Naive thymus-derived CD8-positive, alpha-beta T cell (primary cell): ENCODE data around the gene OBP2B. TPM values are rescaled to one million over a fixed set of nuclear protein-coding genes. Genes with fewer than 3 reads are reported as not detected.
"Not testable (repeated sequence)": the region's sequence is repeated elsewhere in the genome, so short reads cannot be mapped to it uniquely, and the experiment has no call there.

ENCODE experiments used
- ATAC-seq, 2 donors: fragments of 150-1000 bp; cut with Tn5 transposase in 1 of 2; sonication (Bioruptor Pico), chemical (Tn5 transposase) in 1 of 2; 1 replicate in 1 of 2; 2 replicates in 1 of 2; pipeline ENCODE4 v1.10.0; 2021; ENCODE audit warnings: mild to moderate bottlenecking in 2 of 2, moderate library complexity in 2 of 2
- POLR2A ChIA-PET: fragments of 350-600 bp; sonication (Branson Sonifier 250); formaldehyde crosslinking; loops from one replicate; lab custom pipeline; 2021; ENCODE audit warnings: antibody characterized with exemption; lab: Charles Lee
- DNase-seq, 10 donors: peaks; one replicate each; pipeline versions ENCODE4 v3.0.0 to v3.0.0-alpha.2; 2020 to 2022
- H3K27ac Mint-ChIP-seq, 10 donors: one replicate each; pipeline ENCODE4 v1.8.0; 2020 to 2022; ENCODE audit warnings: mild to moderate bottlenecking in 10 of 10, mixed read lengths in 10 of 10, moderate library complexity in 4 of 10, inconsistent platforms in 1 of 10
- H3K27me3 Mint-ChIP-seq, 5 donors: one replicate each; pipeline ENCODE4 v1.8.0; 2021 to 2022; ENCODE audit warnings: mixed read lengths in 5 of 5
- H3K36me3 Mint-ChIP-seq, 3 donors: one replicate each; pipeline ENCODE4 v1.8.0; 2020 to 2022; ENCODE audit warnings: mixed read lengths in 3 of 3, mild to moderate bottlenecking in 2 of 3, inconsistent platforms in 1 of 3
- H3K4me1 Mint-ChIP-seq, 4 donors: one replicate each; pipeline ENCODE4 v1.8.0; 2021 to 2022; ENCODE audit warnings: mixed read lengths in 4 of 4
- H3K4me3 Mint-ChIP-seq, 10 donors: one replicate each; pipeline ENCODE4 v1.8.0; 2020 to 2022; ENCODE audit warnings: mild to moderate bottlenecking in 10 of 10, mixed read lengths in 10 of 10, moderate library complexity in 6 of 10, inconsistent platforms in 1 of 10
- H3K9me3 Mint-ChIP-seq, 9 donors: one replicate each; pipeline ENCODE4 v1.8.0; 2020 to 2022; ENCODE audit warnings: mixed read lengths in 9 of 9, mild to moderate bottlenecking in 3 of 9, inconsistent platforms in 1 of 9, moderate library complexity in 1 of 9
- polyA plus RNA-seq, 3 donors: library from polyadenylated mRNA; unstranded; fragments of 300-500 nt; fragmentation: Illumina TruSeq; gene quantifications; one replicate each; pipeline ENCODE4 v1.2.3, GENCODE V29; 2021
- total RNA-seq, 8 experiments: library from RNA in 2 of 8; stranded (reverse) in 2 of 8; gene quantifications; one replicate each; pipeline ENCODE4 v1.2.3 and lab custom pipeline; 2021 to 2026

Gene OBP2B, protein sequence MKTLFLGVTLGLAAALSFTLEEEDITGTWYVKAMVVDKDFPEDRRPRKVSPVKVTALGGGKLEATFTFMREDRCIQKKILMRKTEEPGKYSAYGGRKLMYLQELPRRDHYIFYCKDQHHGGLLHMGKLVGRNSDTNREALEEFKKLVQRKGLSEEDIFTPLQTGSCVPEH
- total RNA-seq, result not detected
- not detected for polyA plus RNA-seq
- total RNA-seq (lab: John Stamatoyannopoulos, UW), result 0 to 0.08 (median 0) reads per million in 6 experiments

DNA sequence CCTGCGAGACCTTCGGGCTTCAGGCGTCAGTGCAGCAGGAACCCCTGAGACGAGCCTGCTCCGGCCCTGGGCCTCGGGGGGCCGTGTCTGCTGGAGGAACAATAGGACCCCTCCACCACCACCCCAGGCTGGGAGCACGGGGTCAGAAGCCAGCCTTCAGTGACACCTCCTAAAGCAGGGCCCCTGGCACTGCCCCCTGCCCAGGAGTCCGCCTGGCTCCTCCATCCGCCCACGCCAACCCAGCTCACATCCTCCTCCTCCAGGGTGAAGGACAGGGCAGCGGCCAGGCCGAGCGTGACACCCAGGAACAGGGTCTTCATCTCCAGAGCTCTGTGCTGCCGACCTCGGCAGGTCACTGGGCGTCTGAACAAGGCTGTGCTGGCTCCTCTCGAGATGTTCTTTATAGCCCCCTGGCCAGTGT lies at the start of gene OBP2B:
TSS of gene OBP2B (minus strand) at position 371 of the 421 bp plus-strand sequence. CDS start at position 320, 51 bp downstream.
- ATAC-seq, H3K36me3 Mint-ChIP-seq, H3K4me1 Mint-ChIP-seq, H3K4me3 Mint-ChIP-seq, H3K9me3 Mint-ChIP-seq, DNase-seq, POLR2A ChIA-PET: not testable (repeated sequence)
- H3K27ac Mint-ChIP-seq, result peak within 1 kb of the TSS in 1 of 10 donors; percentile 24
- peaks cover 6 to 37% (median 31%) of the 10 kb centered on the region in 5 donors for H3K27me3 Mint-ChIP-seq

DNA sequence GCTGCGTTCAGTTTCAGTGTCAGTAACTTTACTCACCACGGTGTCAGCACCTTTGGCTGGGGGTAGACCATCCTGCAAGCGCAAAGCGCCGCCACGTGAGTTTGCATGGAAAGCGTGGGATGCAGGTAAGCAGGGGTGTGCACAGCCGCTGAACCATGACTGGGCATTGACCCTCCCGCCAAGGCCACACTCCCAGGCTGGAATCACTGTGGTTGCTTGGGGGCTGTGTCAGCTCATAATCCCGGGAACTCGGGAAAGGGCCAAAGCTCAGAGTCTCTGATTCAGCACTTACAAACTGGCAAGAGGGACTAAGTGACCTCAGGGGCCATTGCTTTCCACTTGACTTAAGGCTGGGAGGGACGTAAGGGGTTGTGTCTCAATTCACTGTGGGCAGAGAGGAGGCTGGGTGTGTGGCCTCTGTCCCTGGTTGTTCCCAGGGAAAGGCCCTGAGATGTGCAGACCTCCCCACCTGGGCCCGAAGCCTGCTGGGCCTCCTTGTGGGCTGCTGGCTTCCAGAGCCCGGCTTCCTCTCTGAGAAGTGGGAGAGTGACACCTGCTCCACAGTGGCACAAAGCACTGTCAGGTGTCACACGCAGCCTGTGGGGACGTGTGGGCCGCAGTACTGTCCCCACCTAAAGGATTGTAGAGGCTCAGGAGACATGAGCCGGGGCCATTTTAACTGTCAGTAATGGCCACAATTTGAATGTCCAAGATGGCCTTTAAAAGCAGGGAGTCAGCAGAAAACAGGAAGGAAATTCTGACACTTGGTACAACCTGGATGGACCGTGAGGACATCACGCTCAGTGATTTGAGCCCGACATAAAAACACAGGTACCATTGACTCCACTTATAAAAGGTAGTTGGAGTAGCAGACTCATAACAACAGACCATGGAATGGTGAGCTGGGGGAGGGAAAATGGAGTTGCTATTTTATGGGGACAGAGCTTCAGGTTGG lies 49.3 kb upstream of the OBP2B start:
- Mint-ChIP-seq H3K4me1 (no peaks in the 10 kb centered on the region), H3K27ac (no peak overlapping the region)
- POLR2A ChIA-PET, result no interaction called here

DNA sequence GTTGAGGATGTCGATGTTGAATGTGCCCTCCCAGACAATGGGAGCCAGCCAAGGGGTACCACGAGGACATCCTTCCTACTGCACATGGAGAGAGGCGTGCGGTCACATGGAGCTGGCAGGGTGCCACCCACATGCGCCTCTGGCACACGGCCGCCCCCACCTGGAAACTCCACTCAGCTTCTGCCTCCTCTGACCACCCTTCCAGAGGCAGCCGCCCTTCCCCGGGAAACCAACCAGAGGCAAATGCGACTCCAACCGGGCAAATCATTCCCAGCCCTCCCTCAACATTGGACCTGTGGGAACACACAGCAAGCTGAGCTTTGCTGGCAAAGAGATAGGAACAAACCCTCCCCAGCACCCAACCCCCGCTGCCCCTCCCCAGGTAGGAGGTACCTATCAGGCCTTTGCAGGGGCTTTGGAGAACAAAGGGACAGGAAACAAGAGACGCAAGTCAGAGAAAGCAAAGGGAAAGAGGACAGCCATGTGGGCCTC lies 48.5 kb upstream of the OBP2B start:
- ATAC-seq (no peak), DNase-seq (no peak)
- no peak overlapping the region for H3K4me3 Mint-ChIP-seq
- no peaks in the 10 kb centered on the region for H3K9me3 Mint-ChIP-seq
- POLR2A ChIA-PET, result no interaction called here
- H3K27me3 Mint-ChIP-seq, result peaks cover 3 to 13% (median 9%) of the 10 kb centered on the region in 5 donors
- no peaks in the 10 kb centered on the region for H3K36me3 Mint-ChIP-seq
- H3K4me1 Mint-ChIP-seq, result no peaks in the 10 kb centered on the region
- H3K27ac Mint-ChIP-seq, result peak overlapping the region in 1 of 10 donors; percentile 26

More for the DNA sequence above, 49.3 kb upstream of the OBP2B start:
- no peak for DNase-seq
- no peaks in the 10 kb centered on the region for H3K36me3 Mint-ChIP-seq
- H3K4me3 Mint-ChIP-seq, result no peak overlapping the region
- no peak for ATAC-seq
- H3K9me3 Mint-ChIP-seq, result no peaks in the 10 kb centered on the region
- H3K27me3 Mint-ChIP-seq, result peaks cover 3 to 13% (median 9%) of the 10 kb centered on the region in 5 donors

DNA sequence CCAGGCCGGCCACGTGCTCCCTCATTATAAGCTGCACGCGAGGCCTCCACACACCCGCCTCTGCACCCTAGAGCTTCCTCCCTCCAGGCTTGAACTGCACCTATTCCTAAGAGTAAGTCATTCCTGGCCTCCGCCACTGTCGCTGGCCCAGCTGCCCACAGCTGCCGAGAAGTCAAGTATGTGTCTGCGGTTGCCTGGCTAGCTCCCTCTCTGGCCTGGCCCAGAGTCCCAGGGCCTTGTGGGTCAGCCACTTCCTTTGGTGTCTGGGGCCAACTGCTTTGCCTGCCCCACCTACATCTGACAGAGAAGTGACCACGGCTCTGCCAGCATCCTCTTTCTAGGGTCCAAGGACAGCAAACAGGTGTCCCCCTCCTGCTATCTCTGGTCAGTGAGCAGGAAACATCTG lies 47.6 kb upstream of the OBP2B start:
- Mint-ChIP-seq H3K4me1 (no peaks in the 10 kb centered on the region), H3K9me3 (no peaks in the 10 kb centered on the region), H3K4me3 (no peak overlapping the region), H3K27ac (no peak overlapping the region), H3K27me3 (peaks cover 3 to 13% (median 9%) of the 10 kb centered on the region in 5 donors), H3K36me3 (no peaks in the 10 kb centered on the region)
- no peak for ATAC-seq
- DNase-seq, result no peak
- POLR2A ChIA-PET, result no interaction called here

DNA sequence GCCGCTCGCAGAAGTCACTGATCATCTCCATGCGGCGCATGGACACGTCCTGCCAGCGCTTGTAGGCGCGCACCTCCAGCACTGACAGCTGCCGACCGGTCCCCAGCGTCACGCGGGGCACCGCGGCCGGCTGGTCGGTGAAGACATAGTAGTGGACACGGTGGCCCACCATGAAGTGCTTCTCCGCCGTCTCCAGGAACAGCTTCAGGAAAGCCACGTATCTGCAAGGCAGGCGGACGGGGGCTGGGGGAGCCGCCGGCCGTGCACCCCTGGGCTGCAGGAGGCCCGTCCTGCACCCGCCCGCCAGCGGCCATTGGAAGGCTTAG lies 47.0 kb upstream of the OBP2B start:
- Mint-ChIP-seq H3K27me3 (peaks cover 3 to 13% (median 9%) of the 10 kb centered on the region in 5 donors), H3K4me1 (peaks cover 0 to 2% (median 0%) of the 10 kb centered on the region in 4 donors), H3K27ac (no peak overlapping the region), H3K36me3 (no peaks in the 10 kb centered on the region), H3K4me3 (no peak overlapping the region), H3K9me3 (no peaks in the 10 kb centered on the region)
- ATAC-seq, result no peak
- DNase-seq, result no peak
- POLR2A ChIA-PET, result no interaction called here

DNA sequence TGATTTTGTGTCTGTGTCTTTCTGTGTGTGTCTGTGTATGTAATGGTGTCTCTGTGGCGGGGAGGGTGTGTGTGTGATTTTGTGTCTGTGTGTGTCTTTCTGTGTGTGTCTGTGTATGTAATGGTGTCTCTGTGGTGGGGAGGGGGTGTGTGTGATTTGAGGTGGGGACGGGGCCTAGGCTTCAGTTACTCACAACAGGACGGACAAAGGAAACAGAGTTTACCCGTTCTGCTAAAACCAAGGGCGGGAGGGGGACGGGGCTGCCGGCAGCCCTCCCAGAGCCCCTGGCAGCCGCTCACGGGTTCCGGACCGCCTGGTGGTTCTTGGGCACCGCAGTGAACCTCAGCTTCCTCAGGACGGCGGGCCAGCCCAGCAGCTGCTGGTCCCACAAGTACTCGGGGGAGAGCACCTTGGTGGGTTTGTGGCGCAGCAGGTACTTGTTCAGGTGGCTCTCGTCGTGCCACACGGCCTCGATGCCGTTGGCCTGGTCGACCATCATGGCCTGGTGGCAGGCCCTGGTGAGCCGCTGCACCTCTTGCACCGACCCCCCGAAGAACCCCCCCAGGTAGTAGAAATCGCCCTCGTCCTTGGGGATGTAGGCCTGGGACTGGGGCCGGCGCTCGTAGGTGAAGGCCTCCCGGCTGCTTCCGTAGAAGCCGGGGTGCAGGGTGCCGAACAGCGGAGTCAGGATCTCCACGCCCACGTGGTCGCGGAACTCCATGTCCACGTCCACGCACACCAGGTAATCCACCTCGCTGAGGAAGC lies 46.5 kb upstream of the OBP2B start:
- no peaks in the 10 kb centered on the region for H3K36me3 Mint-ChIP-seq
- POLR2A ChIA-PET, result no interaction called here

DNA sequence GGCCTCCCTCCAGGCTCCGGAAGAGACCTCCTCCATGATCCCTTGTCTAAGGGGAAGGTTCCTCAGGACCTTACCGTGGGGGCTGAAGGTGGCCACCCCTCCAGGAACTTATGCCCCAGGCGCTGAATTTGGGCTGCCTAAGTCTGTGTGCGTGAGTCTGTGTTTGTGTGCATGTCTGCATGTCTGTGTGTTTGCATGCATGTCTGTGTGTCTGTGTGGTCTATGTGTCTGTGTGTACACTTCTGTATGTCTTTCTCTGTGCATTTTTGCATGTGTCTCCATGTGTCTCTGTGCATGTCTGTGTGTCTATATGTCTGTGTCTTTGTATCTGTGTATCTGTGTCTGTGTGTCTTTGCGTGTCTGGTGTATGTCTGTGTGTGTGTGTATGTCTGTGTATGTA lies 45.4 kb upstream of the OBP2B start:
- POLR2A ChIA-PET, result no interaction called here
- no peak for DNase-seq
- Mint-ChIP-seq H3K27ac (no peak overlapping the region), H3K27me3 (peaks cover 0 to 7% (median 5%) of the 10 kb centered on the region in 5 donors), H3K4me3 (no peak overlapping the region), H3K9me3 (no peaks in the 10 kb centered on the region), H3K36me3 (no peaks in the 10 kb centered on the region), H3K4me1 (peaks cover 0 to 2% (median 0%) of the 10 kb centered on the region in 4 donors)
- ATAC-seq, result no peak

More for the DNA sequence above, 46.5 kb upstream of the OBP2B start:
- DNase-seq, result no peak
- H3K4me1 Mint-ChIP-seq, result peaks cover 0 to 2% (median 0%) of the 10 kb centered on the region in 4 donors
- no peak overlapping the region for H3K4me3 Mint-ChIP-seq
- no peak for ATAC-seq
- no peaks in the 10 kb centered on the region for H3K9me3 Mint-ChIP-seq
- peaks cover 2 to 7% (median 5%) of the 10 kb centered on the region in 5 donors for H3K27me3 Mint-ChIP-seq
- H3K27ac Mint-ChIP-seq, result no peak overlapping the region

DNA sequence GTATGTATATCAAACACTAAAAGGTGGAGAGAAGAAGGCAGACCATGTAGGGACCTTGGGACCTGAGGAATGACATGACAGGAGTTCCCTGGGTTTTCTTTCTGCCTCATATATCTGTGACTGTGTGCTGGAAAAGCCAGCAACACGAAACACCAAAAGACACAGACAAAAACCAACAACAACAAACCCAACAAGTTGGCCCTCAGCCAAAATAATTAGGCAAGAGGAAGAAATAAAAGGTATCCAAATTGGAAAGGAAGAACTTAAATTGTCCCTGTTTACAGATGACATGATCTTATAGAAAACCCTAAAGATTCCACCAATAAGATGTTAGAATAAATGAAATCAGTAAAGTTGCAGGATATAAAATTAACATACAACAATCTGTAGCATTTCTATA lies 44.2 kb upstream of the OBP2B start:
- Mint-ChIP-seq H3K27me3 (peaks cover 0 to 7% (median 6%) of the 10 kb centered on the region in 5 donors), H3K4me3 (no peak overlapping the region), H3K27ac (no peak overlapping the region), H3K9me3 (no peaks in the 10 kb centered on the region), H3K36me3 (no peaks in the 10 kb centered on the region), H3K4me1 (peaks cover 0 to 2% (median 0%) of the 10 kb centered on the region in 4 donors)
- ATAC-seq, result no peak
- no peak for DNase-seq
- POLR2A ChIA-PET, result no interaction called here

DNA sequence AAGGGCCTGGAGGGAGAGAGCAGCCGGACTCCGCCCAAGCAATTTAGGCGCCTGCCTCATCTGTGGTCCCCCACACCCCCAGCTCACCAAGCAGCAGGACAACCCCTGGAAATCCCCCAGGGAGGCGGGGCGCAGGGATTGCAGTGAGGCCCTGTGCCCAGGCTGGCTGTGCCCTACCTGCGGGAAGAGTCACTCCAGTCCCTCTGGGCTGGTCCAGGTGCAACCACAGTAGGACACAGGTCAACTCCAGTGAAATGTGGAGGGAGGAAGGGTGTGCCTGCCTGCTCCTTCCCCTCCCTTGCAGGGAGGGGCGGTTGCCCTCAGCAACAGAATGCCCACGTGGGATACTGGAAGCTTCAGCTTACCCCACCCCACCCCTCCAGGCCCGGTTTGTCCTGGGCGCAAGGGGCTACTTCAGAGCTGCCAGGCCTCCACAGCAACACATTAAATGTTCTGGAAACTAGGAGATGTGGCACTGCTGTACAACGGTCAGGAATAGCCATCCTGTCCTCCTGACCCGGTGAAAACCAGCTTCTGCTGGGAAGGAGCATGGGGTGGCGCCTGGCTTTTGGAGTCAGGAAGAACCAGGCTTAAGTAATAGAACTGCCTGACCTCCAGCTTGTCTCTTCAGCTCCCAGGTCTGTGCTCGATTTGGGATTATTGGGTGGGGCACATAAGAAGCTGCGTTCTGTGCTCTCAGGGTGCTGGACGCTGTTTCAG lies 43.4 kb upstream of the OBP2B start:
- POLR2A ChIA-PET, result no interaction called here
- Mint-ChIP-seq H3K27me3 (peaks cover 0 to 7% (median 6%) of the 10 kb centered on the region in 5 donors), H3K27ac (peak overlapping the region in 1 of 10 donors; percentile 33), H3K36me3 (no peaks in the 10 kb centered on the region), H3K4me1 (peaks cover 0 to 2% (median 0%) of the 10 kb centered on the region in 4 donors), H3K4me3 (no peak overlapping the region), H3K9me3 (no peaks in the 10 kb centered on the region)
- ATAC-seq (no peak), DNase-seq (no peak)

DNA sequence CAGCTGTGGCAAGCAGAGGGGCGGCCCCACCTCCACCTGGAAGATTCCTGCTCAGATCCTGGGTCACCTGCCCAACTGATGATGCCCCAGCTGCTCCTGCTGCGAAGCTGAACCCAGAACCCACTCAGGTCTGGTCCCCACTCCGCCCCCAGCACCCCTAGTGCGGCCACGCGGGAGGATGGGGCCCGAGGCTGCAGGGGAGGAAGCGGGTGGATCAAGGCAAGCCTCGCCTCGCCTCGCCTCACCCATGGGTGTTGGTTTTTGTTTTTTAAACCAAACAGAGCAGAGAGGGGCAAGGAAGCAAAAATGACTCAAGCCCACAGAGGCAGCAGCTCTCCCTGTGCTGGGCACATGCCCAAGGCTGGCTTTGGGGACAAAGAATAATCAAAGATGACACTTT lies 42.7 kb upstream of the OBP2B start:
- H3K4me3 Mint-ChIP-seq, result no peak overlapping the region
- no peaks in the 10 kb centered on the region for H3K36me3 Mint-ChIP-seq
- ATAC-seq, result no peak
- no peak overlapping the region for H3K27ac Mint-ChIP-seq
- POLR2A ChIA-PET, result no interaction called here
- no peaks in the 10 kb centered on the region for H3K9me3 Mint-ChIP-seq
- no peak for DNase-seq
- peaks cover 0 to 13% (median 6%) of the 10 kb centered on the region in 5 donors for H3K27me3 Mint-ChIP-seq
- peaks cover 0 to 2% (median 0%) of the 10 kb centered on the region in 4 donors for H3K4me1 Mint-ChIP-seq

DNA sequence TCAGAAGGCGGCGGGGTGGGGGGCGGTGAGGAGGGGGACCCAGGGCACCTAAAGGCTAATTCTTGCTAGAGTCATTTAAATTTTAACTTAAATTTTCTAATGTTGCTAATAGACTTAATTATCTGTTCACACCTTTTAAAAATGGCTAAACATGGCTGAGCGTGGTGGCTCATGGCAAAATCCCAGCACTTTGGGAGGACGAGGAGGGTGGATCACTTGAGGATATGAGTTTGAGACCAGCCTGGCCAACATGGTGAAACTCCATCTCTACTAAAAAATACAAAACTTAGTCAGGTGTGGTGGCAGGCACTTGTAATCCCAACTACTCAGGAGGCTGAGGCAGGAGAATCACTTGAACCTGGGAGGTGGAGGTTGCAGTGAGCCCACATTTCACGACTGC lies 42.2 kb upstream of the OBP2B start:
- not testable (repeated sequence) for H3K27ac Mint-ChIP-seq, H3K36me3 Mint-ChIP-seq

DNA sequence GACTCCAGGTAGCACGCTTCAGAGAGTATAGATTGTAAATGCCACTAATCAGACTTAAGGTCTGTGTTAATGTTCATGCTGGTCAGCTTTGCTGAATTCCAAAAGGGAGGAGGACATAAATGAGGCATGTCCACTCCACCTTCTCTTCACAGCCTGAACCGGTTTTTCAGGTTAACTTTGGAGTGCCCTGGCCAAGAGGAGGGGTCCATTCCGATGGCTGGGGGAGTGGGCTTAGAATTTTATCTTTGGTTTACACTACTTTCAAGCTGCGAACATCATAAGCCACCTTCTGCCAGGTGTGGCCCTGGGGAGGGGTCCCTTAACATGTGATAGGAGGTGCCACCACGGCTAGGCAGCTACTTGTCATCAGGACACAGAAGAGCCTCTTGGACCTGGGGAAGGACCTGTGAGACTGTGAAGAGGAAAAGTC lies 41.7 kb upstream of the OBP2B start:
- POLR2A ChIA-PET, result no interaction called here
- Mint-ChIP-seq H3K4me3 (no peak overlapping the region), H3K36me3 (no peaks in the 10 kb centered on the region), H3K27ac (peak overlapping the region in 2 of 10 donors; percentile 27 to 54), H3K9me3 (no peaks in the 10 kb centered on the region), H3K4me1 (peaks cover 0 to 2% (median 0%) of the 10 kb centered on the region in 4 donors), H3K27me3 (peaks cover 0 to 18% (median 9%) of the 10 kb centered on the region in 5 donors)
- no peak for ATAC-seq
- DNase-seq, result no peak

More for the DNA sequence above, 42.2 kb upstream of the OBP2B start:
- ATAC-seq, H3K4me1 Mint-ChIP-seq, H3K4me3 Mint-ChIP-seq, H3K9me3 Mint-ChIP-seq, DNase-seq, POLR2A ChIA-PET: not testable (repeated sequence)
- H3K27me3 Mint-ChIP-seq, result peaks cover 0 to 16% (median 6%) of the 10 kb centered on the region in 5 donors
